HG03457 (cell line): ENCODE results near the gene CCDC158.
"Not testable (repeated sequence)": the region's sequence is repeated elsewhere in the genome, so short reads cannot be mapped to it uniquely, and the experiment has no call there.

ENCODE experiments used
- ATAC-seq: cut with Tn5 transposase; IDR thresholded peaks from one replicate; pipeline ENCODE4 v1.9.1; 2021; ENCODE audit warnings: moderate number of reproducible peaks; ENCODE audit not compliant: unreplicated experiment

The CCDC158 gene

DNA sequence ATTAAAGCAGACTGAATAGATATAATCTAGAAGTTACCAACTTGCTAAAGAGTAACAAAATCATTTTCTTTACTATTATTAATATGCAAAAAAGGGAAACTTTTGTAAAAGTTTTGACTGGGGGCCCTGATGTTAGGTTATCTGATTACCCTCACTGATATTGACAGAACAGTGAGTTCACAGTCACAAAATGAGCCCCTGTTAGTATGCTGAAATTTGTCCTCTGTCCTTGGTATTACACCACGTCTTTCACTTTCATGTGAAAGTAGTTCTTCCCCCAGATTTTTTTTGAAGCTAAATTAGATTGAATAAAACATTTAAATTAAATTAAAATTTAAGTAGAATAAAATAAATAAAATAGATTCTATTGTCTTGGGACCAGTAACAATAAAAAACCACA is 108.5 kb downstream of the CCDC158 start:
- no peak for ATAC-seq

DNA sequence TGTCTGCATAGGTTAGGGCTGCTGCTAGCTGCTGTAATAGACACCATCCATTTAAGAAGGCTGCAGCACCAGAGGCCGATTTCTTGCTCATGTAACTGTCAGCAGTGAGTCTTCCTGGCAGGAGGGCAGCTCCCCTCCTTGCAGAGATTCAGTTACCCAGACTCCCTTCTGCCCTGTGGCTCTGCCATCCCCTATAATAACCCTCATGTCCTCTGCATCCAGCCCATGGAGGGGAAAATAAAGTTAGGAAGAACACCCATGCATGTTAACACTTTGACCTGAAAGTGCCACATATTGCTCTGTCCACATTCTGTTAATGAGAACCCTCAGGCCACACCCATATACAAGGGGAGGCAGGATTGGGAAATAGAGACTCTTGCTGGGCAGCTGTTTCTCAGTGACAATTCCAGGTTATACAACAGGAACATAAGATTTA is 109.0 kb downstream of the CCDC158 start:
- no peak for ATAC-seq

- no peak for ATAC-seq
Measured at GRCh38 chr4:76310683-76311082, 110.3 kb downstream of the CCDC158 start.

GRCh38 chr4:76309939-76310550 is 110.9 kb downstream of the CCDC158 start:
- ATAC-seq = no peak

DNA sequence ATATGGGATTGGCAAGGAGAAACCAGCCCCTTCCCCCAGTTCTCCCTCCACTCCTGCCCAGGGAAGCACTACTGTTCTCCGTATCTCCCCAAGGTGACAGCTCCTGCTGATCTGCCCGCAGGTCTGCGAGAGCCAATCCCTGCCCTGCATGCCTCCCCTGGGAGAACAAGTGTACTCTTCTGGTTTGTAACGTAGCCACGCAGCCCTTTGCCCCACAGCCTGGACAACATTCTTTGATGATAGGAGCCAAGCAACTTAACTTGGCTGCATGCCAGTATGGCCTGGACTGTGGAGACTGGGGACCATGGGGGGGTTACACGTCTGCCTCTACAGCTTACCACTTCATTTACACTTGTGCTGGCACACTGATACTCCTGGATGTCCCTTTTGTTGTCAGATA is 112.4 kb downstream of the CCDC158 start:
- ATAC-seq = no peak

GRCh38 chr4:76307660-76308014 is 113.3 kb downstream of the CCDC158 start:
- no peak for ATAC-seq

DNA sequence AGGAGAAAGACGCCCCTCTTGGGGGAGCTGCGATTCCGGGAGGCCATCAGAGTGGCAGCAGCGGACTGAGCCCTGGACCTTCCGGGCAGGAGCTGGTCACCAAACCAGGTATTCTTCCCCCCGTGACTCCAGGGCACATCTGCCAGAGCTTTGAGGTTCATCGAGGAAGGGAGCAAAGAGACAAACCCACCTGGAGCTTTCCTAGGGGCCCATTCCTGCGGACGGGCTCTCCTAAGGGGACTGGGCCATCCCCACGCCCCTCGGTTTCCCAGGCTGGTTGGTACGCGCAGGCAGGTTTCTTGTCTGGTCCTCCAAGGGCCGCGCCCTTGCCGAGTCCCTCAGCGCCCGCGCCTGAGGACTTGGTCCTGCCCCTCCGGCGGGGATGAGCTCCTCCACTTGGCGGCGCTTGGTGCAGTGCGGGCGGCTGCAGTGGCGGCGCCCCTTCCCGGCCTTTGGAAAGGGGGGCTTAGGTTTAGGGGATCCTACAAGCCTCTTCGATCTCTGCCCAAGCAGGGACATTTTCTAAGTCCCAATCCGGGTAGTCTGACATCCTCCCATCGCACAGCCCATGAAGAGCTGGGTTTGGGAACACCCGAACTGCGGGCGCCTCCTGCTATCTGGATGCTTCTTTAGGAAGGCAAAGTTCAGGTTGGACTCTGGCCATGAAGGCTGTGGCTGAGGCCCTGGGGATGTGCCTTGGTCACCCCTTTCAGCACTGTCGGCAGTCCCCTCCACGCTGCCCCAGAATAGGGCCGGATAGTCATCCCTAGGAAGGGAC is 113.9 kb downstream of the CCDC158 start:
- no peak for ATAC-seq

- no peak for ATAC-seq
Measured at GRCh38 chr4:76305971-76306881, 114.7 kb downstream of the CCDC158 start, which contains the start of gene STBD1. TSS of gene STBD1 (plus strand) at chr4:76306733. CDS start at chr4:76306770, 37 bp downstream.

DNA sequence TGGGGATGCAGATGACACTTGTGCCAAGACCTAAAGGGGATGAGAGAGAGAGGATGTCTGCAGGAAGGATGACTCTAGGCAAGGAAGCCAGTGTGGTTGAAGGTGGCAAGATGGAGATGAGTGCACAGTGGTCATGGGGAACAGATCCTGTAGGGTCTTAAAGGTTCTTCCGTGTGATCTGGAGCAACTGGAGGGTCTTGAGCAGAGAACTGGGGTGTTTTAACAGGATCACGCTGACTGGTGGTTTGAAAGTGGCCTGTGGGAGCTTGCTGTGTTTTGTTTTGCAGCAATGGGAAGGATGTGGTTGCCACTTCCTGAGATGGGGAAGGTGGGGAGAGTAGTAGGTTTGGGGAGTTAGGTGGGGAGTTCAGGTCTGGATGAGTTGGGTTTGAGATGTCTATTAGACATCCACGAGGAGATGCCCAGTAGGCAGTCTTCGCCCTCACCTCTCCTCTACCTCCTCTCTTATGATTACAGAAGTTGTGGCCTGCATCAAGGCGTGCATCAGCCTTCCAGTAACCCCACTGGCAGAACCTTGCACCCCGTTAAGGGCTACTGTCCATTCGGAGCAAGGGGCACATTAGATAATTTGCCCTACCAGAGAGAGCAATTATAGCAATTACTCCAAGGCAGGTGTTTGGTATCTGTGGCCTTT is 115.8 kb downstream of the CCDC158 start:
- ATAC-seq = no peak

- ATAC-seq = no peak
Measured at GRCh38 chr4:76302826-76303438, 118.0 kb downstream of the CCDC158 start.

- no peak for ATAC-seq
Measured at GRCh38 chr4:76301775-76302162, 119.2 kb downstream of the CCDC158 start.

DNA sequence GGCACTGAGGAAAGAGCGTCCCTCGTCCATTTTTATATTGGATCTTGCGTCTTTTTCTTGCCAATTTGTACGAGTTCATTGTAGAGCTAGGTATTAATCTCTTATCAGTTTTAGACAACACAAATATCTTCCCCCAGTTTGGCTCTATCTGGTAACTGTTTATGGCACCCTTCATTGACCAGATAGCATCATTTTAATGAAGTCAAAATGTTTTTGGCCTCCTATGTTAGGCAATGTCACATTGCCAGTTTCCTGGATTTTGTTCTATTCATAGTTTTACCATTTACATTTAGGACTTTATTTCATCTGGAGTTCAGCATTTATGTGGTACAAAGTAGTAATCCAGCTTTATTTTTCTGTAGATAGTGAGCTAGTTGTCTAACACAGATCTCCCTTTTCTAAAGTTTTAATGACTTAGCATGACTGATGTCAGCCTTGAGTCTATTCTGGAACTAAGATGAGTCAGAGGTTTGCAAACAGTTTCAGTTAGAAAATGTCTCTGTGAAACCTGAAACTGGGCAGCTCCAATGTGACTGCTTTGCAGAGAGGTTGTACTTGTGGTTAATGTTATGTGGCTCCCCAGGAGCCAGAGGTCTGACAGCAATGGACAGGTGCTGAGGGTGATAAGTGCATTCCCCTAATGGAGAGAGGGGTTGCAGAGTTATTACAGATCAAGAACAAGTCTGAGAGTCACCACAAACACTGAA is 119.7 kb downstream of the CCDC158 start:
- peak; percentile 97 for ATAC-seq

DNA sequence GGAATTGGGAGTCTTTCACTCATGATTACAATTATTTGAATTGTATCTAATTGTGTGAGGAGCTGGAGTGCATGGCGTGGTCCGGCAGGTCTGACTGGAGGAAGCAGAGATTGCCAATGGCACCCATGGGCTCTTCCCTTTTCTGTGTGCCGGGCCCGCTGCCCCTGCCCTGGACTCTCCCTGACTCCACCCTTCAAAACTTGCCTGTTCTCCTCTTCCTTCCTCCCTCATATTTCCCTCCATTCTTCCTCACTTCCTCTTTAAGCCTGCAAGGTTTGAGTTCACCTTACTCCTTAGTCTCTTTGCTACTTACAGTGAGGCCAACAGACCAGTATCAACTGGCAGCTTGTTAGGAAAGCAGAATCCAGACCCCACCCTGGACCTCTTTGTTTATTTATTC is 120.9 kb downstream of the CCDC158 start:
- ATAC-seq = no peak

DNA sequence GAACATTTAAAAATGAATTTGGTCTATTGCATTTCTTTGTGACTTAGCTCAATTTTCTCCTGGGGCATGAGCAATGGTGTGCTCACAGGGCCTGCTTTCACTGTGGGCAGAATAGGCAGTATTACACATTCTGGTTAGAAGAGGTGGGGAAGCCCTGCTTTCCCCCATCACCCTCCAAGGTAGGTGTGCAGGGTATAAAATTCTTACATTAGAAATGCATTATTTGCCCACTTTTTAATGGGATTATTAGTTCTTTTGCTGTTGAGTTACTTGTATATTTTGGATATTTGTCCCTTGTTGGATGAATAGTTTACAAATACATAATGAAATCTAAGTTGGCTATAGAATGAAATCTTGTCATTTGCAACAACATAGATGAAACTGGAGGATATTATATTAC is 122.7 kb downstream of the CCDC158 start:
- ATAC-seq = no peak

DNA sequence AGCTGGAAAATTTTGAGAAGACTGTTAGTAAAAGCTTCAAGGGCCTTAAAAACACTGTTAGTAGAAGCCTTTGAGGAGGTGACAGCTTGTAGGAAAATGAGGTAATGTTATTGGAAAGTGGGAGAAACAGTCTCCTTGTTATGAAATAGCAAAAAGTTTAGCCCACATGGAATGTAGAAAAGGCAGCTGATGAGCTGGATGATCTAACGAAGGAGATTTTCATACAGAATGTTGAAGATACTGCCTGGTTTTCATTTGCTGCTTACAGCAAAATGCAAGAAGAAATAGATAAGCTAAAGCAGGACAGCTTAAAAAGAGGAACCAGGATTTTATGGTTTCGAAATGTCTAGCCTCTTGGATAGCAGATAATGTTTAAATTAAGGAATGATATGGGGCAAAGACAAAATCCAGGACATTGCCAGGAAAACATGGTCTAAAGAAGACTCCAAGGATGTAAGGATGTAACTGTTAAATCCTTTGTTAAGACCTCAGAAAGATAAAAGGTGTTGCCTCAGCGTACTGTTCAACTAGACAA is 124.6 kb downstream of the CCDC158 start:
- no peak for ATAC-seq

- ATAC-seq = no peak
Measured at GRCh38 chr4:76293772-76294171, 127.2 kb downstream of the CCDC158 start.

GRCh38 chr4:76292730-76293129 is 128.2 kb downstream of the CCDC158 start:
- ATAC-seq = no peak

DNA sequence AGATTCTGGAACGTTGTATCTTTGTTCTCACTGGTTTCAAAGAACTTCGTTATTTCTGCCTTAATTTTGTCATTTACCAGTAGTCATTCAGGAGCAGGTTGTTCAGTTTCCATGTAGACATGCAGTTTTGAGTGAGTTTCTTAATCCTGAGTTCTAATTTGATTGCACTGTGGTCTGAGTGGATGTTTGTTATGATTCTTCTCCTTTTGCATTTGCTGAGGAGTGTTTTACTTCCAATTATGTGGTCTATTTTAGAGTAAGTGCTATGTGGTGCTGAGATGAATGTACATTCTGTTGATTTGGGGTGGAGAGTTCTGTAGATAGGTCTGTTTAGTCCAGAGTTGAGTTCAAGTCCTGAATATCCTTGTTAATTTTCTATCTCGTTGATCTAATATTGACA is 133.1 kb downstream of the CCDC158 start:
- ATAC-seq = not testable (repeated sequence)

DNA sequence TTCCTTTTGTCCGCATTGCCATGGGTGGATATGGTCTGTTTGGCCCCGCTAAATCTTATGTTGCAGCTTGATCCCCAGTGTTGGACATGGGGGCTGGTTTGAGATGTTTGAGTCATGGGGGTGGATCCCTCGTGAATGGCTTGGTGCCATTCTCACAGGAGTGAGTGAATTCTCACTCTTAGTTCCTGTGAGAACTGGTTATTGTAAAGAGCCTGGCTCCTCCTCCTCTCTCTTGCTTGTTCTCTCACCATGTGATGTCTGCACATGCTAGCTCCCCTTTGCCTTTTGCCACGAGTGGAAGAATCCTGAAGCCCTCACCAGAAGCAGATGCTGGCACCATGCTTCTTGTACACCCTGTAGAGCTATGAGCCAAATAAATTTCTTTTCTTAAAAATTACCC is 137.0 kb downstream of the CCDC158 start:
- ATAC-seq = no peak
